HG02759 (cell line): ENCODE data around the gene ARNT2.

ENCODE experiments used
- ATAC-seq: cut with Tn5 transposase; IDR thresholded peaks from one replicate; pipeline ENCODE4 v1.9.1; 2021; ENCODE audit warnings: mild to moderate bottlenecking, moderate library complexity; ENCODE audit not compliant: unreplicated experiment

Gene ARNT2

DNA sequence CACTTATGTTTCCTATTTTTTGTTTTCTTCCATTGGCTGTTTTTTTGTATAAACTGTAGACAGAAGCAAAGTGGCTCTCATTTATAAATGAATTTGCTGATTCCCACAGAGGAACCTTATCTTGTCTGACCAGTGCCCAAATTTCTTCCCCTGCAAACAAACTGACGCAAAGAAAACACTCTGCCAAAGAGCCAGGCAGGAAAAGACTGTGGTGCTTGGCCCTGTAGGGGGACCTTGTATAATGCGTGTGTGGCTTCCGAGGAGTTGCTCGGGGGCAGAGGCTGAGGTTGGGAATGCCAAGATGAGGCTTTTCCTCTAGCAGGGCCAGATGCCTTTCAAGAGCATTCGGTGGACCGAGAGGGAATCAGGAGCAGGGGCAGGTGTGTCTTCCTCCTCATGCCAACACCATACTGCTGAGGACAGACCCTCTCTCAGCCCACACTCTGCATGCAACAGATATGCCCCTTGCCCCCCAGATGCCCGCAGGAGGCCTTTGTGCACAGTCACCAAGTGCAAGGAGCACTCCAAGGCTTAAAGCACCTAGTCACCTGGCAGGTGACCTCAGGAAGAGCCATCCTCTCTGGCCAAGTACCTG lies 186.7 kb downstream of the ARNT2 start:
- no peak for ATAC-seq

DNA sequence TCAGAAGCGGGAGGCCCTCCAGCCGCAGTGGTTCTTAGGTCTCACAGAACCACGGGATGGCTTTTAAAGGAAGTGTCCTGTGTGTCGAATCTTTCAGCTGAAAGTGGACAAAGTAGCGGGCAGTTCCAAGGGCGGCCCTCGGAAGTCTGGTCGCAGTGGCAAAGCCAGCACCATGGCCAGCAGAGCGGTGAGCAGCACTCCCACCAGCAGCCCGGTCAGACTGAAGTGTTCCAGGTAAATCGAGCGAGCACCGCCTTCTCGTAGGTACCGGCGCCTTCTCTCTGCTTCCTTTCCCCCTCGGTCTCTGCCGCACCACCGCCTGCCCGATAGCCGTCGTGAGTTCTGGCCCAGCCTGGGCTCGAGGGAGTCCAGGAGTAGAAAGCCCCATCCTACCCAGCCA lies 187.3 kb downstream of the ARNT2 start:
- no peak for ATAC-seq

DNA sequence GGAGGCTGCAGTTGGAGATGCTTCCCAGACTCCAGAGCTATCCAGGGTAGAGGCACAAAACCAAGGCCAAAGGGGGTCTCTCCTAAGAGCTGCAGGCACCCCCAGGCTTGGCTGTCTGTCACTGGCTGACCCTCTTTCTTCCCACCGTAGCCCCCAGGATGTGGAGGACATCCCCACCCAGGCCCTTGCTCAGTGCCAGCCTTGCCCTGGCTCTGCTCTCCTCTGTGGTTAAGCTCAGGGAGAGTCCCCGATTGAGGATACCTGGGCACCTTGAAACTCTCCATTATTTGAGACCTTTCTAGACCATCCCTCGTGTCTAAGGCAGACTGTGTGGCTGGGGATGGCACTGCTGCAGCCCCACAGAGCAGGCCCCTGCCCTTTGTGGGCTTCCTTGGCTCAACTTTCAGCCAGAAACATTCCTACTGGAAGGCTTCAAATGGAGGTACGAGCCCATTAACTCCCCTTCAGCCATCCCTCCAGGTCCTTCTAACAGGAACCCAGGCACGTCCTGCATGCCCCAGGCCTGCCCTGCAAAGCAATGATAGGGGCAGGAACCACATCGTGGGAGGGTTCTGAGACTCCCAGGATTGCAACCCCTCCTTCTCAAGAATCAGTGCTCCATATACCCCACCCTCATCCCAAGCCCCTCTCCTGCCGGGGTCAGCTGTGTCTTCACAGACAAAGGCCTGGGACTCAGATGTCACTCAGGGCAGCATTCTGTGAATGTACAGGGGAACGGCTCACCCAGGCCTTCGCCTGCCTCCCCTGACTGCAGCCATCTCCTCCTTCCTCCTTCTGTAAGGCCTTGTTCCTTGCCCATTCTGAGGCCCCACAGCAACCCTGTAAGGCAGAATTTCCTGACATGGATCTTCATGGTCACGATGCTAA lies 188.0 kb downstream of the ARNT2 start:
- no peak for ATAC-seq

DNA sequence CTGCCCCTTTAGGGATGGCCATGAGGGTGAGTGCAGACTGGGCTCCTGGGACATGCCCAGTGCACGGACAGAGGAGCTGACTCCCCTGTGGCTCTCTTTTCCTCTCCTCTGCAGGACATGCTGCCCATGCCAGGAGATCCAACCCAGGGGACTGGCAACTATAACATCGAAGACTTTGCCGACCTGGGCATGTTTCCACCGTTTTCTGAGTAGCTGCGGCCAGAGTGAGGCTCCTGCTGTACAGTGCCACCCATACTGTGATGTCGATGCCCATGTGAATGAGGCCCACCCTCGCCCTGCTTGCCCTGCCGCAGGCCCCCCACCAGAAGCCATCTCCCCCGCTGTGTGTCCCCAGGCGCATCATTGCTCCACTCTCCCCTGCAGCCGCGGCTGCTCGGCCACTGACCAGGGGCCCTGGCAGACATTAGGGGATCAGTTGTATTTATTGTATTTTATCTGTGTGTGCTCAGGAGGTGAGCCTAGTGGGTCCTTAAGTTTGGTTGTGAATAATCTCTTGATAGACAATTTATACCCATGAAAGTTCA lies 189.4 kb downstream of the ARNT2 start:
- ATAC-seq = no peak

DNA sequence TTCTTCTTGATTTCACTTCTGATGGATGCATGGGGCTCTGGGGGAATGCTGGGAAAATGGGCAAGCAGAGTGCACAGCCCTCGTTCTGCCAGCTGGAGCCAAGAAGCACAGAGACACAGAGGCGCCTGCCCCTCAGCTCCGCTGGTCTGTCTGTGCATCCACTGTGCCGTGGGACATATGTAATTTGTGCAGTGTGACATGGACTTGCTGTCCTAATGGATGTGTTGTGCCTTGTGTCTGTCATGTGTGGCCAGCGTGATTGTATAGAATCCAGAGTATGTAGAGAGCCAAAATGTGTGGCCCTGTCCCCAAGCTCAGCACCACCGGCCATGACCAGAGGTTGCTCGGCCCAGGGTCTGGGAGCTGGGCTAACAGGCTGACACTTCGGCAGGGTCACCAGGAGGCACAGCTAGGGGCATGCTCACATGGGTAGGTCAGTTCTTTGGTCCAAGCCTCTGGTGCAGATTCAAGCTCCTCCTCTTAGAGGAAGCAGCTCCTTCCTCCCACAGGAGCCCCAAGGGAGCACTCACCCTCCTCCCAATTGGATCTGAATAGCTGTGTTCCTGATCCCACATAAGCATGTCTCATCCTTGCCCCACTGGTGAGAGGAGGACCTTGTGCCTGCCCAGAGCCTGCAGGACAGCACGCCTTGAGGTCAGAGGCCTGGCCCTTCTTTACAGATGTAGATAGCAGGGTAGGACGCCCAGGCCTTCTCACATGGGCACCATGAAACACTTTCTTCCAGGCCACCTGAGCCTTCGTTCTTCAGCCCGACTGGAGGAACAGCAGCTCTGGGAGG lies 190.1 kb downstream of the ARNT2 start:
- ATAC-seq = no peak

DNA sequence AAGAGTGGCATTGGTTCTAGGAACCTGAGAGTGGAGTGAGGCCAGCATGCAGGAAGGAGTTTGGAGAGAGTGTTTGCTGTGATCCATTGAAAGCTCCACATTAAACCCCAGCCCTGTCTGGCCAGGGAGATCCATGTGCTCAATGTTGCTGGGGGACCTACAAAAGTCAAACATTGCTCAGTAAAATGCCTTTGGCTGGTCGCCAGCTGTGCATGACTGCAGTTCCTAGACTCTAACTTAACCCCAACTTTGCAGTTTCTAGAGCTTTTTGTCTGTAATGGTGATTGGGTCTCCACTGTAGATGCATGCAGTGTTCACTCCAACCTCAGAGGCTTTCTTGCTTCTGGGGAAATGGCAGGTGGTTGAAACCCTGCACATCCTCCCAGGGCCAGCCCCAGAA lies 191.2 kb downstream of the ARNT2 start:
- no peak for ATAC-seq

DNA sequence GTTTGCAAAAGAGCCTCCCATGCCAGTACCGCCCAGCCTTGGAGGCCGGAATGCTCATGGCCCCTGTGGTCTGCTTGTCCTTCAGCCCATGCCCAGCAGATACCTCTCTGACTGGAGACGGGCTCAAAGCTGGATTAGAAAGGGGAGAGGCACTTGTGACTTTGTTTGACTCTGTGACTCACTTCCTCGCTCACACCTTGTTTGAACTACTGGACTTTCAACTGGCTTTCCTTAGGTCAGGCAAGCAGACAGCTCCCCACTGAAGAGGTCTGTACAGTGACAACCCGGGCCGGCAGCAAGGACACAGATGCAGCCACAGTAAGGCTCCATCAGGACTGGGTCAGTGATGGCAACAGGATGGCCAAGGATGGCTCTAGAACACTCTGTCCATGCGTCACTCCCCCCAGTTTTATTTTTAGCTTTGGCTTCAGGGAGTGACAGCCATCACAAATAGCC lies 192.4 kb downstream of the ARNT2 start:
- ATAC-seq = no peak

DNA sequence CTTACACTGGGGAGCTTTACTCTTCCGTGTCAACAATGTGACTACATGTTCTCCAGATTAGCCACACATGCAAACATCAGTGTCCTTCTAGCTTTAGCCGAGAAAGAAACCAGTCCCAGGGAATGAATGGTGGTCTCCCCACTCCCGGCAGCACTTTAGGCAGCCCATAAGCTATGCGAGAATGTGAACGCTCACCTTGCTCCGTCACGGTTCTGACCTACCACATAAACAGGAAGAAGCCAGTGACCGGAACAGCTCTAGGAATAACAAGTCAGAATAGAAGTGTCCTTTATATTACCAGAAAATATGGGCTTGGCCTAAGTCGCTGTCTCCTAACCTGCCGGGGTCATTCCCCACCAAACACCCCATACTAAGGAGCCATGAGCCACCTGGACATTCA lies 192.9 kb downstream of the ARNT2 start:
- no peak for ATAC-seq

DNA sequence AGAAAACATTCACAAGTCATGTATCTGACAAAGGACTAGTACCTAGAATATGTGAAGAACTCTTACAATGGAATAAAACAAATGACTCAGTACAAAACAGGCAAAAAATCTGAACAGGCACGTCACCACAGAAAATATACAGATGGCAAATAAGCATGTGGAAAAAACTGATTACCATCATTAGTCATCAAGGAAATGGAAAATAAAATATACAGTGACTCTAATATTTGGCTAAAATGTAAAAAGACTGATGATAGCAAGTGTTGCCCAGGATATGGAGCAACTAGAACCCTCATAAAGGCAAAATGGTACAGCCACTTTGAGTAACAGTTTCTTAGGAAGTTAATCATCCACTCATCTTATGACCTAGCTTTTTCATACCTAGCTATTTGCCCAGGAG lies 195.2 kb downstream of the ARNT2 start:
- no peak for ATAC-seq

DNA sequence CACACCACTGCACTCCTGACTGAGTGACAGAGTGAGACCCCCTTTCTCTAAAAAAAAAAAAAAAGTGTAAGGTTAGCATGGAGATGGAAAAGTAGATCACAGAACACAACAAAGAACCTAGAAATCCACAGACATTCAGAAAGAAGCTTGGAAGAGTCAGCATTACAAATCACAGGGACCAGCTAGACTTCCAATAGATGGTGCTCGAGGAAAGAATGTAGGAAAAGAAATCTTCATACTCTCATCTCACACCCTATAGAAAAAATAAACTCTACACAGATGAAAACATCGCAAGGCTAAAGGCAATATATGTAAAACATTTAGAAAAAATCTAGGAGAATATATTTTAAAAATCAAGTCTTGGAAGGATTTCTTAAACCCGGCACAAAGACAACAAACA lies 196.4 kb downstream of the ARNT2 start:
- no peak for ATAC-seq

DNA sequence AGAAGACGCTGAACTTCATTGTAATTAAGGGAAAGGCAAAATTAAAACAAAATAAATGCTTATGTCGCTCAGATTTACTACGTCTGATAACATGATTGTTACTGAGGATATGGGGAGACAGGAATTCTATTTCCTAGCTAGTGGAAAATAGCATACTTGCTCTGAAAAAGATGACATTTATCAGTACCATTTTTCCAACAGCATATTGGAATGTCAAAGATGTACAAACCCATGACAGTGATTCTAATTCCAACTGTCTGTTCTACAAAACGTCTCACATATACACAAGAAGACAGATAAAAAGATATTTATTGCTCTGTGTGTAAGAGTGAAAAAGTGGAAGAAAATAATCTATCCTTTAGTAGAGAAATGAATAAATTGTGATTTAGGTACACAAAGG lies 197.1 kb downstream of the ARNT2 start:
- no peak for ATAC-seq

DNA sequence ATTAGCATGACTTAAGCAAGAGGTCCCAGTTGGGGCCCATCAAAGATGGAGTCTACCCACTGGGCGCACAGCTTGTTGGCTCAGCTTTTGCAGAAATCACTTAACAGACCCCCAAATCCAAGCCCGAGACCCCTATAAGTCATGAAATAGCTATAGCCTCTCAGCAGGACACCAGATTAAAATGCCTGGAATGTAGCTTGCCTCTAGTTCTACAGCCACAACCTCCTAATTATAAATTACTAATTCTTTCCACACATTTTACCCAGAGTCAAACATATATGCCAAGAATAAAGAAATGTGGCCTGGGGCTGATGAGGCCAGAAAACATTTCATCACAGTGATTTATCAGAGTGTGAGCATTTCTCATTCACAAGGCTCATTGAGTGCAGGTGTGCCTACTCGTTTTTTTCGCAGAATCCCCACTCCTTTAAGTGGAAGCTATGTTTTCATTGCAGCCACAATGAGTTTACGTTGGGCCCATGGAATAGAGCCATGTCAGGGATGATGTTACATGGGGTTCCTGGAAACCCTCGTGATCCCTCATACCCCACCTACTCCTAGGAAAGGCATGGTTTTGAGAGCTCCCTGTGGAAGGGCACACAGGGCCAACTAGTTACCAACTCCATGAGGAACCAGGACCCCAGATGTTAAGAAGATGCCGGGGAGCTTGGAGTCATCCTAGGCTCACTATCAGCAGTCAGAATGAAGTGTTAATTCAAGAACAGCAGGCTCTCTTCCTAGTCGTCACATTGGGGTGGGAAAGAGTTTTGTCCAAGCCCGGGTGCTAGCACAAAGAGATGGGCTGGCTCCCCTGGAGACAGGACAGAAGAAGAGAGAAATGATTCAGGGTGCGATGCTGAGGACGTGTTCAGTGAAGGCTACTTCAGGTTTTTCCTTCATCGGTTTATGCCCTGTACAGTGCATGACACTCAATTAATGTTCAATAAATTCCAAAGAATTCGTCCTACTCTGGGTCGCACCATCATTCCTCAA lies 200.7 kb downstream of the ARNT2 start:
- no peak for ATAC-seq

DNA sequence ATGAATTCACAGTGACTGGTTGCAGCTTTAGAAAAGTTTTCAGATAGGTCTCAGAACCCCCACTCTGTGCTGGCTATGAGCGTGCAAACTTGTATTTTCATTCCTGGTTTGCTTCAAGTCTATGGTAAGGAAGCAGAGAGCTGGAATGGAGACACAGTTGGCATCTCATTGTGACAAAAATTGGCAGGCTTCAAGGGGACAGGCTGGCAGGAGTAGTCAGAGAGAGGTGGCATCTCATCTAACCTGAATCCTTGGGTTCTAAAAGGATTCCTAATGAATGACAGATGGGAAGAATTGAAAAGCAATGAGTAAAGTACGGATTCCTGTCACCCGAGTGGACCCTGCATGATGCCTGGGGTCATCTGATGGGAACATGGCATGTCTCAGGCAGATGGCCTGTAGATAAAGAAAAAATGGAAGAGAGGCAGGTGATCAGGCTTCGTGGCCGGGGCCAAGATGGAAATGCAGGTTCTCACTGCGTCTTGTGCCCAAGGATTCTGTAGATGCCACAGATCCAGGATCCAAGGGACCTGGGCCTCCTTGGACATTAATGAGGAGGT lies 201.5 kb downstream of the ARNT2 start:
- no peak for ATAC-seq

DNA sequence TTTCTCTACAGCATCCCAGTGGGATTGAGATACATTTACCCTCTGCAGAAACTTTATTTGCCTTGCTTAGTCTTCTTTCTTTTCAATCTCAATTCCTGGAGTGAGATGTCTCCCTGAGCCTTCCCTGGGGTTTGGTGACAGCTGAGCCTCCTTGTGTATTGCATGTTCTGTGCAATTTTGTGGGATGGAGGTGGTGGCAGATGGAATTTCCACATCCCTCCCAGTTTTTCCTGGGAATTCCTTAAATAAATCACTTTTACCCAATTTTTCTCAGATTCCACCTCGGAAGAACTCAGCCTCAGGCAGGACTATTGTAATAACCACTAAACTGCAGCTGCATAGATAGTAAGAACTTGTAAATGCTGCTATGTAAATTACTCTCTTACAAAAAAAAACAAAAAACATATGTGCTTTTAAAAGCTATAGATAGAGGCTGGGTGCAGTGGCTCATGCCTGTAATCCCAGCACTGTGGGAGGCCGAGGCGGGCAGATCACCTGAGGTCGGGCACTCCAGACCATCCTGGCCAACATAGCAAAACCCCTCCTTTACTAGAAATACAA lies 202.4 kb downstream of the ARNT2 start:
- ATAC-seq = no peak

DNA sequence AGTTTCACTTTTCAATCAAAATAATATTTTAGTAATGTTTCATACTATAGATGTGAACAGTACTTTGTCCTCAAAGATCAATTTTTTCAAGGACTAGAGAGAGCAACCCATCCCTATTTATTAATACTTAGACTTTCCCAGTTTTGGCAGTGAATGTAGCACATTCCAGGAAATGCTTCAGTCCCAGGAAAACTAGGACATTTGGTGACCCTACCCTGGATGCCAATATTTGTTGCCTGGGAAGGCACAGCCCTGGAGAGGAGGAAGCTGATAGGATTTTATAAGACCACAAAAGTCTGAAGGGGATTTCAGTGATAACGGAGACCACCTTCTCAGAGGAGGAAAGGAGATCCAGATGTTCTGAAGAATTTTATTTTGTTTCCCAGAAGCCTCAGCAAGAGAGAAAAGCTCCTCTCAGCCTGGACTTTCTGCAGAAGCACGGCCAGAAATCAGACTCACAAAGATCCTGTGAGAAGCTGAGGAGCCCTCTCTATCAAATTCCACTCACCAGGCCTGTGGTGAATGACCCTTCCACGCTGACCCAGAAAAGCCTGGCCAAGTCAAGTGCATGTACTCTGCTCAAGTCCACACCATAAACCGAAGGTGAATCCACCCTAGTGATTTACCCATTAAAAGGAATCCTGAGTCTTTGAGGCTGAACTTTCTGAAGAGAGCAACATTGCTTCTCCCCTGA lies 203.3 kb downstream of the ARNT2 start:
- ATAC-seq = no peak

DNA sequence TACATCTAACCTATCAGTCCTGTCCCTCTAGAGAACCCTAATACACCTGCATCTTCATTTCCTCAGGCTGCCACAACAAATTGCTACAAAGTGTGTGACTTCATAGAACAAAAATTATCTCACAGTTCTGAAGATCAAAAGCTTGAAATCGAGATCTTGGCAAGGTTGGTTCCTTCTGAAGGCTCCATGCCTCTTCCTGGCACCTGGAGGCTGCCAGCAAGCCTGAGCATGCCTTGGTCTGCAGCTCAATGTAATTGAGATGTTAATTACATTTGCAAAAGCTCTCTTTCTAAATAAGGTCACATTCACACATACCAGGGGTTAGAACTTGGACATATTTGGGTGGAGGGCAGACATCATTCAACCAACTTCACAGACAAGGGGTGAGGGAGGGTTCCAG lies 204.5 kb downstream of the ARNT2 start:
- ATAC-seq = no peak

DNA sequence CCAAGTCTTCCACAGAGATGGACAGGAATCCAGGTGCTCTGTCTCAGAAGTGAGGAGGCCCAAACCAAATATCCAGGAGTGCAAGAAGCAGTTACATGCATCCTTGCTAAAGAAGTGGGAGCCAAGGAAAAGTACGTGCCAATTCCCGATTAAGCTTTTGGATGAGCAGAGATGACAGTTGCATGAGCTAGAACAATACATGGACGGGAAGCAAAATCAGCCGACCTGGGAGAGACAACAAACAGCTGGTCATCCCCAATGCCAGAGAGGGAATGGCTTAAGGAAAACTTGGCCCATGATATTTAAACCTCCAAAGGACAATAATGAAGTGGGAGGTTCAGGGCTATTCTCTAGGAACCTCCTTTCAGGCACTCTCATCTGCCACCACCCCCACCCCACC lies 204.9 kb downstream of the ARNT2 start:
- no peak for ATAC-seq

DNA sequence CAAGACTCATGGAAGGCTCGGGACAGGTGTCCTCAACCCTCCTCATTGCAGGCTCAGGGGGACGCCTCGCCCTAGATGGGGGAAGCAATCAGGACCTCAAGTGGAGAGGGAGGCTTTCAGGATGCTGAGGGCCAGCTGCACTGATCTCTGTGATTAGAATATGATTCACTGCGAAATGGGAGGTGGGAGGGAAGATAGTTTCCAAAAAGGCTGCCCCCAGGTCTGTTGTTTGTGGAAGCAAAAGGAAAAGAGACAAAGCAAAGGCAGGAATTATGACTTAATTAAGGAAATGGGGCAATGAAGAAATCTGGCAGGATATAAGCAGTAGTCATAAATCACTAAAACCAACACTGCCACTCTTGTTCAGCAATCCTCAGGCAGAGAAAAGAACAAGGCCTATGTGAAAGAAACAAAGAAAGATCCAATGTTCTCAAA lies 205.3 kb downstream of the ARNT2 start:
- ATAC-seq = no peak

DNA sequence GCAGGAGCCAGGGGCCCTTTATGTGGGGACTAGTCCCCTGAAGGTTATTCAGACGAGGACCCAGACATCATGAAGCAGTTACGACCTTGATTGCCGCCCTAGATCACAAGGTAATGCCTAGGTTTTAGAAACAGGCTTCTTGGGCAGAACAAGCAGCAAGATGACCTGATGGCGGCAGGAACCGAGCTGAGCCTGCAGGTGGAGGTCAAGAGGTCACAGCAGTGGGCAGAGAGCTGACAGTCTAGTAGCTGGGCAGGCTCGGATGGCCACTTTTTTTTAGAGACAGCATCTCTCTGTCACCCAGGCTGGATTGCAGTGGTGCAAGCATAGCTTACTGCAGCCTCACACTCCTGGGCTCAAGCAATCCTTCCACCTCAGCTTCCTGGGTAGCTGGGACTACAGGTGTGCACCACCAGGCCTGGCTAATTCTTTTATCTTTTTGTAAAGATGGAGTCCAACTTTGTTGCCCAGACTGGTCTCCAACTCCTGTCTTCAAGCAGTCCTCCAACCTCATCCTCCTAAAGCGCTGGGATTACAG lies 207.4 kb downstream of the ARNT2 start:
- ATAC-seq = no peak
